ENCODE results near the gene SLC35G3.
"Not testable (repeated sequence)": the region's sequence is repeated elsewhere in the genome, so short reads cannot be mapped to it uniquely, and the experiment has no call there.

Gene SLC35G3
- total RNA-seq, result 0 reads per million in 3 donors

GRCh38 chr17:35194001-35194400 is at the start of gene SLC35G3:
Gene SLC35G3, minus strand, starts transcription at chr17:35194393. Its CDS starts 86 bp downstream, at chr17:35194307.
- not testable (repeated sequence) for H3K4me1 ChIP-seq (ENCODE audit: control insufficient read depth, insufficient read depth, low read length, poor library complexity, severe bottlenecking); H3K9me3 ChIP-seq (ENCODE audit: control insufficient read depth, low read length); H3K27me3 ChIP-seq (replicated peaks; ENCODE audit: control insufficient read depth, insufficient read depth, low read length, poor library complexity, severe bottlenecking); H3K36me3 ChIP-seq (ENCODE audit: control insufficient read depth, insufficient read depth, low read length); DNase-seq; H3K27ac ChIP-seq (ENCODE audit: insufficient read depth, low read length, poor library complexity, severe bottlenecking); H3K4me3 ChIP-seq (ENCODE audit: insufficient read depth, low read depth, low read length, poor library complexity, severe bottlenecking)

GRCh38 chr17:35243561-35244340 is 49.6 kb upstream of the SLC35G3 start:
- Histone ChIP-seq H3K27ac (ENCODE audit: insufficient read depth, low read length, poor library complexity, severe bottlenecking) (peak overlapping the region; percentile 99), H3K4me3 (ENCODE audit: insufficient read depth, low read depth, low read length, poor library complexity, severe bottlenecking) (peak overlapping the region; percentile 86)
- DNase-seq, result peak; percentile 32 to 55 (median 45)

GRCh38 chr17:35242805-35243560 is 48.8 kb upstream of the SLC35G3 start, which contains the start of gene SLFN5:
Gene SLFN5, plus strand, starts transcription at chr17:35243072. Its CDS starts 15,619 bp downstream, at chr17:35258691.
- peak; percentile 90 to 91 (median 90) for DNase-seq
- H3K4me3 ChIP-seq (ENCODE audit: insufficient read depth, low read depth, low read length, poor library complexity, severe bottlenecking), result peak within 1 kb of the TSS; percentile 86
- peaks cover 13% of the 10 kb centered on the region for H3K36me3 ChIP-seq (ENCODE audit: control insufficient read depth, insufficient read depth, low read length)
- no peaks in the 10 kb centered on the region for H3K9me3 ChIP-seq (ENCODE audit: control insufficient read depth, low read length)
- no peaks in the 10 kb centered on the region for H3K27me3 ChIP-seq (replicated peaks; ENCODE audit: control insufficient read depth, insufficient read depth, low read length, poor library complexity, severe bottlenecking)
- H3K4me1 ChIP-seq (ENCODE audit: control insufficient read depth, insufficient read depth, low read length, poor library complexity, severe bottlenecking), result peaks cover 32% of the 10 kb centered on the region
- H3K27ac ChIP-seq (ENCODE audit: insufficient read depth, low read length, poor library complexity, severe bottlenecking), result peak within 1 kb of the TSS; percentile 99

More at GRCh38 chr17:35243561-35244340, 49.6 kb upstream of the SLC35G3 start:
- peaks cover 28% of the 10 kb centered on the region for H3K4me1 ChIP-seq (ENCODE audit: control insufficient read depth, insufficient read depth, low read length, poor library complexity, severe bottlenecking)
- H3K9me3 ChIP-seq (ENCODE audit: control insufficient read depth, low read length), result no peaks in the 10 kb centered on the region
- H3K27me3 ChIP-seq (replicated peaks; ENCODE audit: control insufficient read depth, insufficient read depth, low read length, poor library complexity, severe bottlenecking), result no peaks in the 10 kb centered on the region
- H3K36me3 ChIP-seq (ENCODE audit: control insufficient read depth, insufficient read depth, low read length), result peaks cover 19% of the 10 kb centered on the region

- DNase-seq, result peak; percentile 79 to 80 (median 80)
- Histone ChIP-seq H3K36me3 (ENCODE audit: control insufficient read depth, insufficient read depth, low read length) (peaks cover 6% of the 10 kb centered on the region), H3K4me3 (ENCODE audit: insufficient read depth, low read depth, low read length, poor library complexity, severe bottlenecking) (peak overlapping the region; percentile 86), H3K9me3 (ENCODE audit: control insufficient read depth, low read length) (no peaks in the 10 kb centered on the region), H3K27me3 (replicated peaks; ENCODE audit: control insufficient read depth, insufficient read depth, low read length, poor library complexity, severe bottlenecking) (no peaks in the 10 kb centered on the region), H3K27ac (ENCODE audit: insufficient read depth, low read length, poor library complexity, severe bottlenecking) (peak overlapping the region; percentile 99), H3K4me1 (ENCODE audit: control insufficient read depth, insufficient read depth, low read length, poor library complexity, severe bottlenecking) (peaks cover 33% of the 10 kb centered on the region)
Observed at GRCh38 chr17:35242158-35242804, 48.1 kb upstream of the SLC35G3 start.

GRCh38 chr17:35241520-35241919 is 47.3 kb upstream of the SLC35G3 start:
- no peaks in the 10 kb centered on the region for H3K9me3 ChIP-seq (ENCODE audit: control insufficient read depth, low read length)
- peak; percentile 16 to 34 (median 24) for DNase-seq
- H3K27me3 ChIP-seq (replicated peaks; ENCODE audit: control insufficient read depth, insufficient read depth, low read length, poor library complexity, severe bottlenecking), result no peaks in the 10 kb centered on the region
- H3K36me3 ChIP-seq (ENCODE audit: control insufficient read depth, insufficient read depth, low read length), result peaks cover 3% of the 10 kb centered on the region
- H3K4me3 ChIP-seq (ENCODE audit: insufficient read depth, low read depth, low read length, poor library complexity, severe bottlenecking), result peak overlapping the region; percentile 86
- peak overlapping the region; percentile 99 for H3K27ac ChIP-seq (ENCODE audit: insufficient read depth, low read length, poor library complexity, severe bottlenecking)
- peaks cover 36% of the 10 kb centered on the region for H3K4me1 ChIP-seq (ENCODE audit: control insufficient read depth, insufficient read depth, low read length, poor library complexity, severe bottlenecking)

- peaks cover 3% of the 10 kb centered on the region for H3K36me3 ChIP-seq (ENCODE audit: control insufficient read depth, insufficient read depth, low read length)
- peak overlapping the region; percentile 86 for H3K4me3 ChIP-seq (ENCODE audit: insufficient read depth, low read depth, low read length, poor library complexity, severe bottlenecking)
- H3K27me3 ChIP-seq (replicated peaks; ENCODE audit: control insufficient read depth, insufficient read depth, low read length, poor library complexity, severe bottlenecking), result no peaks in the 10 kb centered on the region
- DNase-seq, result no peak
- peak overlapping the region; percentile 99 for H3K27ac ChIP-seq (ENCODE audit: insufficient read depth, low read length, poor library complexity, severe bottlenecking)
- no peaks in the 10 kb centered on the region for H3K9me3 ChIP-seq (ENCODE audit: control insufficient read depth, low read length)
- peaks cover 38% of the 10 kb centered on the region for H3K4me1 ChIP-seq (ENCODE audit: control insufficient read depth, insufficient read depth, low read length, poor library complexity, severe bottlenecking)
Observed at GRCh38 chr17:35240861-35241260, 46.7 kb upstream of the SLC35G3 start.

GRCh38 chr17:35239823-35240222 is 45.6 kb upstream of the SLC35G3 start:
- peak overlapping the region; percentile 38 for H3K4me3 ChIP-seq (ENCODE audit: insufficient read depth, low read depth, low read length, poor library complexity, severe bottlenecking)
- DNase-seq, result no peak

GRCh38 chr17:35238821-35239220 is 44.6 kb upstream of the SLC35G3 start:
- peak overlapping the region; percentile 40 for H3K4me3 ChIP-seq (ENCODE audit: insufficient read depth, low read depth, low read length, poor library complexity, severe bottlenecking)
- no peaks in the 10 kb centered on the region for H3K27me3 ChIP-seq (replicated peaks; ENCODE audit: control insufficient read depth, insufficient read depth, low read length, poor library complexity, severe bottlenecking)
- H3K36me3 ChIP-seq (ENCODE audit: control insufficient read depth, insufficient read depth, low read length), result no peaks in the 10 kb centered on the region
- DNase-seq, result no peak
- no peaks in the 10 kb centered on the region for H3K9me3 ChIP-seq (ENCODE audit: control insufficient read depth, low read length)
- peak overlapping the region; percentile 60 for H3K27ac ChIP-seq (ENCODE audit: insufficient read depth, low read length, poor library complexity, severe bottlenecking)
- peaks cover 37% of the 10 kb centered on the region for H3K4me1 ChIP-seq (ENCODE audit: control insufficient read depth, insufficient read depth, low read length, poor library complexity, severe bottlenecking)

More at GRCh38 chr17:35239823-35240222, 45.6 kb upstream of the SLC35G3 start:
- Histone ChIP-seq H3K9me3 (ENCODE audit: control insufficient read depth, low read length) (no peaks in the 10 kb centered on the region), H3K36me3 (ENCODE audit: control insufficient read depth, insufficient read depth, low read length) (no peaks in the 10 kb centered on the region), H3K27me3 (replicated peaks; ENCODE audit: control insufficient read depth, insufficient read depth, low read length, poor library complexity, severe bottlenecking) (no peaks in the 10 kb centered on the region), H3K27ac (ENCODE audit: insufficient read depth, low read length, poor library complexity, severe bottlenecking) (peak overlapping the region; percentile 99), H3K4me1 (ENCODE audit: control insufficient read depth, insufficient read depth, low read length, poor library complexity, severe bottlenecking) (peaks cover 37% of the 10 kb centered on the region)

GRCh38 chr17:35236821-35237220 is 42.6 kb upstream of the SLC35G3 start:
- H3K4me1 ChIP-seq (ENCODE audit: control insufficient read depth, insufficient read depth, low read length, poor library complexity, severe bottlenecking), result peaks cover 37% of the 10 kb centered on the region

More at GRCh38 chr17:35236821-35237220, 42.6 kb upstream of the SLC35G3 start:
- H3K27ac ChIP-seq (ENCODE audit: insufficient read depth, low read length, poor library complexity, severe bottlenecking), result peak overlapping the region; percentile 38
- H3K27me3 ChIP-seq (replicated peaks; ENCODE audit: control insufficient read depth, insufficient read depth, low read length, poor library complexity, severe bottlenecking), result no peaks in the 10 kb centered on the region
- H3K4me3 ChIP-seq (ENCODE audit: insufficient read depth, low read depth, low read length, poor library complexity, severe bottlenecking), result no peak overlapping the region
- H3K36me3 ChIP-seq (ENCODE audit: control insufficient read depth, insufficient read depth, low read length), result no peaks in the 10 kb centered on the region
- no peak for DNase-seq
- H3K9me3 ChIP-seq (ENCODE audit: control insufficient read depth, low read length), result no peaks in the 10 kb centered on the region

Data from effector memory CD4-positive, alpha-beta T cell (primary cell).